Kidney (tissue), 14 donors: Measurements from ENCODE around the gene C7orf57. TPM values are rescaled to one million over a fixed set of nuclear protein-coding genes. Genes with fewer than 3 reads are reported as not detected.

Experiments used
- DNase-seq, 5 donors: peaks; one replicate each; pipeline ENCODE4 v3.0.0-alpha.2; 2013 to 2020
- FAIRE-seq: peaks from 2 replicates; lab custom pipeline; 2012; peaks lifted over from hg19 to GRCh38; lab: Jason Lieb, UNC
- H3K27ac ChIP-seq, 2 donors: one replicate each; pipeline ENCODE4 v1.7.0; 2013; ENCODE audit warnings: low read depth in 2 of 2, low read length in 2 of 2, inconsistent platforms in 1 of 2
- H3K27me3 ChIP-seq: one replicate; pipeline ENCODE4 v1.7.1; 2013; ENCODE audit warnings: low read length, inconsistent platforms; ENCODE audit not compliant: control insufficient read depth, insufficient read depth
- H3K36me3 ChIP-seq, 3 donors: one replicate each; pipeline versions ENCODE4 v1.7.0 to v1.7.1; 2013; ENCODE audit warnings: low read length in 3 of 3, control low read depth in 1 of 3, inconsistent platforms in 1 of 3; ENCODE audit not compliant: insufficient read depth in 3 of 3, control insufficient read depth in 2 of 3
- H3K4me1 ChIP-seq, 3 donors: one replicate each; pipeline versions ENCODE4 v1.7.0 to v1.7.1; 2013; ENCODE audit warnings: low read length in 3 of 3, inconsistent platforms in 1 of 3, low read depth in 1 of 3; ENCODE audit not compliant: control insufficient read depth in 2 of 3, insufficient read depth in 2 of 3
- H3K4me3 ChIP-seq, 3 donors: one replicate each; pipeline versions ENCODE4 v1.7.0 to v1.8.1; 2013; ENCODE audit warnings: low read length in 3 of 3, control low read depth in 1 of 3, inconsistent platforms in 1 of 3
- H3K9ac ChIP-seq, 3 donors: one replicate each; pipeline versions ENCODE4 v1.7.0 to v1.7.1; 2013; ENCODE audit warnings: low read length in 3 of 3, control low read depth in 1 of 3, inconsistent platforms in 1 of 3
- H3K9me3 ChIP-seq, 3 donors: one replicate each; pipeline versions ENCODE4 v1.7.0 to v1.7.1; 2013; ENCODE audit warnings: low read length in 3 of 3, control low read depth in 1 of 3, inconsistent platforms in 1 of 3; ENCODE audit not compliant: control insufficient read depth in 2 of 3, insufficient read depth in 1 of 3
- intact Hi-C: fragments of 100-400 bp; cut with DNase I; formaldehyde crosslinking; loops from one replicate; pipeline ENCODE4 v1.11.1; 2022
- polyA plus RNA-seq: library from polyadenylated mRNA; stranded (reverse); fragments of 350-450 nt; fragmentation: Illumina TruSeq; extraction: RNeasy Lipid Tissue Mini Kit (QIAGEN cat#74804); gene quantifications from one replicate; pipeline ENCODE4 v1.2.3, GENCODE V29; 2014; ENCODE audit warnings: low read depth, low replicate concordance; ENCODE audit not compliant: insufficient read depth
- total RNA-seq: library from RNA; stranded (reverse); fragmentation: NEBNext Ultra II Directional; extraction: Animal tissue kit (Norgen Biotek cat#: 25700); gene quantifications from one replicate; pipeline ENCODE4 v1.2.1, GENCODE V29; 2021
- TF ChIP-seq, protein P1 (sequence below): IDR thresholded peaks from 3 replicates; pipeline ENCODE4 v1.5.1; 2012; ENCODE audit warnings: mild to moderate bottlenecking, moderate library complexity, borderline replicate concordance; ENCODE audit not compliant: insufficient read depth; ENCODE audit errors: extremely low read depth
- donor health status: control.
- donor health status: control.
- donor health status: control.
- donor health status: control.
- donor health status: control.
- donor health status: DM: yes; HTN: yes; CAD: no.
- donor health status: Normal renal cell carcinoma (clear cell type).

C7orf57 gene
- total and polyA plus RNA-seq, 2 donors from 2014 or later: 0.63 TPM; not detected in 1

DNA sequence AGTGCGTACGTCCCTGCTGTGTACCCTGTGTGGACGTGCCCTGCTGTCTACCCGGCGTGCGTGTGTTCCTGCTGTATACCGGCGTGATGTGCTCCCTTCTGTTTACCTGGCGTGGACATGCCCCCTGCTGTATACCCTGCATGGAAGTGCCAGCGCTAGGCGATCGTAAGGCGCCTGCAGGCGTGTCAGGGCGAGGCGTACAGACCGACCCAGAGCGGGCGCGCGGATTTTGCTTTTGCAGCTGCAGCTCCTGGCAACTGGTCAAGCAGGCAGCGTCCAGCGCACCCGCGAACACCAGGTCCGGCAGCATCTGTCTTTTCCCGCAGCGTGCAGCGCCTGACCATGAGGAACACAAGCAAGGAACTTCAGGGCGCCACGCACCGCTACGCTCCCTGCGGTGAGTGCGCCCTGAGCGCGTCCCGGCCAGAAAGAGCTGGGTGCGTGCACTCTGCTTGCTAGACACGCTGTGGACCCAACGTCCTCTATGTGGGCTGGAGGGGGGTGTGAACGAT is 680 bp downstream of the C7orf57 start:
- Histone ChIP-seq H3K4me3 (peak overlapping the region; percentile 55 to 72 (median 70)), H3K4me1 (peaks cover 0 to 8% (median 0%) of the 10 kb centered on the region in 3 donors), H3K9ac (peak overlapping the region in 2 of 3 donors; percentile 25 to 26), H3K27ac (no peak overlapping the region), H3K9me3 (no peaks in the 10 kb centered on the region), H3K36me3 (no peaks in the 10 kb centered on the region), H3K27me3 (peaks cover 13% of the 10 kb centered on the region)
- TF ChIP-seq, protein P1, sequence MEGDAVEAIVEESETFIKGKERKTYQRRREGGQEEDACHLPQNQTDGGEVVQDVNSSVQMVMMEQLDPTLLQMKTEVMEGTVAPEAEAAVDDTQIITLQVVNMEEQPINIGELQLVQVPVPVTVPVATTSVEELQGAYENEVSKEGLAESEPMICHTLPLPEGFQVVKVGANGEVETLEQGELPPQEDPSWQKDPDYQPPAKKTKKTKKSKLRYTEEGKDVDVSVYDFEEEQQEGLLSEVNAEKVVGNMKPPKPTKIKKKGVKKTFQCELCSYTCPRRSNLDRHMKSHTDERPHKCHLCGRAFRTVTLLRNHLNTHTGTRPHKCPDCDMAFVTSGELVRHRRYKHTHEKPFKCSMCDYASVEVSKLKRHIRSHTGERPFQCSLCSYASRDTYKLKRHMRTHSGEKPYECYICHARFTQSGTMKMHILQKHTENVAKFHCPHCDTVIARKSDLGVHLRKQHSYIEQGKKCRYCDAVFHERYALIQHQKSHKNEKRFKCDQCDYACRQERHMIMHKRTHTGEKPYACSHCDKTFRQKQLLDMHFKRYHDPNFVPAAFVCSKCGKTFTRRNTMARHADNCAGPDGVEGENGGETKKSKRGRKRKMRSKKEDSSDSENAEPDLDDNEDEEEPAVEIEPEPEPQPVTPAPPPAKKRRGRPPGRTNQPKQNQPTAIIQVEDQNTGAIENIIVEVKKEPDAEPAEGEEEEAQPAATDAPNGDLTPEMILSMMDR: no peak
- FAIRE-seq (no peak), DNase-seq (peak; percentile 55 to 83 (median 58))
- intact Hi-C loops: no loop called here

GRCh38 chr7:48038815-48039506 is 3.6 kb downstream of the C7orf57 start:
- Histone ChIP-seq H3K36me3 (no peaks in the 10 kb centered on the region), H3K4me1 (peaks cover 0 to 8% (median 0%) of the 10 kb centered on the region in 3 donors), H3K4me3 (no peak overlapping the region), H3K27me3 (peaks cover 11% of the 10 kb centered on the region), H3K9ac (no peak overlapping the region), H3K27ac (no peak overlapping the region), H3K9me3 (no peaks in the 10 kb centered on the region)
- TF ChIP-seq, protein P1: no peak
- FAIRE-seq (no peak), DNase-seq (no peak)
- intact Hi-C loops: no loop called here

DNA sequence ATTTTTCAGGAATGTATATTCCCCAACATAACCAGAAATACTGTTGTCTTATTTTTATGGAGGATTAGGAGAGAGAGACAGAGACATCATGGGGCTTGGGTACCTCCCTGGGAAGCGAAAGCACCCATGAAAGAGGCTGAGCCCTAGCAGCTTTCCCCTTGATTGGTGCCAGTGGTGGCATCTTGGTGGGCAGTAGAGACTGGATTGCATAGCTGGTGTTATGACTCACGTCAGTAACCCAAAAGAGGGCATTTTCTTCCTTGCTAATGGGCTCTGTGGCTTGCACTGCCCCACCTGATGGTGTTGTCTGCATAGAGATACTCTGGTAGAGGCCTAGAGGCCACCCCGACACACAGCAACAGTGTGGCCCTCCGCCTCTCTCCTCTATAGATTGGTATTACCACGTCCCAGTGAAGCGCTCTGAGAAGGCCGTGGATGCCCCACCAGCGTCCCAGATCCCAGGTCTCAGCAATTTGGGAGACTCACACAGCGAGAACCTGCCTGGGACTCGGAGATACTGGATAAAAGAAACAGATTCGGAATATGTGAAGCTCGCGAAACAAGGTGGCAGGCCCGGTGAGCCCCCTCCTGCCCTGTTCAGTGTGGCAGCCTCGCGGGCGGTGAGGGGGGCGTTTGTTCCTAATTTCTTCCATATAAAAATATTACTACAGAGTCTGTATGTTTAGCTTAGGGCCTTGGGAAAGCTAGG is 5.8 kb downstream of the C7orf57 start:
- no peak overlapping the region for H3K9ac ChIP-seq
- no peak overlapping the region for H3K4me3 ChIP-seq
- H3K4me1 ChIP-seq: peaks cover 0 to 2% (median 0%) of the 10 kb centered on the region in 3 donors
- H3K9me3 ChIP-seq: no peaks in the 10 kb centered on the region
- TF ChIP-seq, protein P1: no peak
- DNase-seq (peak in 1 of 5 donors; percentile 42), FAIRE-seq (no peak)
- no peaks in the 10 kb centered on the region for H3K36me3 ChIP-seq
- no peak overlapping the region for H3K27ac ChIP-seq
- intact Hi-C loops: no loop called here
- H3K27me3 ChIP-seq: peaks cover 4% of the 10 kb centered on the region
